Regular cardiac myocyte (primary cell): Measurements from ENCODE around the gene KDM4E. TPM values are rescaled to one million over a fixed set of nuclear protein-coding genes. Genes with fewer than 3 reads are reported as not detected.

Source experiments
- total RNA-seq: library from RNA; depleted of rRNA; stranded (reverse); fragments of >200 nt; gene quantifications from 2 replicates; pipeline ENCODE4 v1.2.3, GENCODE V29; 2014

KDM4E gene
- total RNA-seq, result not detected in 2 replicates

DNA sequence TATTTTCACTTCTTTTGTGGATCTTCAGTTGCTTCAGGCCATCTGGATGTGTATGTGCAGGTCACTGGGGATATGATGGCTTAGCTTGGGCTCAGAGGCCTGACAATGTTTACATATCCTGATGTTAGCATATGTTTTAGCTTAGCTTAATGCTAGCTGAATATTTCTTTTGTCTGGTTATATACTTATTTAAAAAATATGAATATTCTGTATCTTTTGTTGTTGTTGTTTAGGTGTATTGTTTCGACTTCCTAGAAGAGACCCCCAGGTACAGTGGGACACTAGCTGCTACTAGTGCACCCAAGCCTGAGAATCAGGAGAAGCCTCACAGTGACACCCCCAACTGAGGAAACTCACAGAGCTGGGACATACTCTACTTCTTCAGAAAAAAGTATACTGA is at the start of gene KDM4E:
Gene KDM4E, plus strand, starts transcription at position 301 of the 400 bp plus-strand sequence. CDS start 300 bp downstream, outside the sequence.

DNA sequence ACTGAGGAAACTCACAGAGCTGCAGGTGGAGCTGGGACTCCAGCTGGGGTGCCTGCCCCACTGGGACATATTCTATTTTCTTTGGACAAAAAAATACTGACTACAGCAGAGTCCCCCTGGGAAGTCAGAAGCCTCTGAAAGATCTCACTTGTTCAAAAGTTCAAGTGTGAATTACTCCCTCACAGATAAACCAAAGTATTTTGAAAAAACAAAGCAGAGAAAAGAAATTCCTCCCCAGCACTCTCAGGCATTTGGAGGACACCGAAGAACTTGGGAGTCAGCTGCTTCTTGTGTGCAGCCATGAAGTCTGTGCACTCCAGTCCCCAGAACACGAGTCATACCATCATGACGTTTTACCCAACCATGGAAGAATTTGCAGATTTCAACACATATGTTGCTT is 24.1 kb downstream of the KDM4E start, which contains the start of gene KDM4F:
Gene KDM4F, plus strand, starts transcription at position 301 of the 400 bp plus-strand sequence.

DNA sequence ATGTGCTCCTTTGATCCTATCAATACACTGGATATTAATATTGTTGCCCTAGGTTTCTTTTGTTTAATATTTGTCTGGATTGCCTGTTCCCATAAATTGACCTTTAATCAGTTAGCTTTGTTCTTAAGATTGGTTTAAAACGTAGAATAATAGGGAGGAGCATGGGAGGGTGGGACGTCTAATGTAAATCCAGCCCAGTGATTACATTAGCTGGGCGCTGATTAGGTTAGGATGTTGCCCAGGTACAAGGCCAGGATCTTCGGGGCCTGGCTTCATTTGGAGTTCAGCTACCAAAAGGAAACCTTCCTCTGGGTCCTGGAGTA is 41.6 kb downstream of the KDM4E start, which contains the start of gene SRSF8:
Gene SRSF8, plus strand, starts transcription at position 204 of the 323 bp plus-strand sequence. CDS start 308 bp downstream, outside the sequence.

Other genes starting within 250 kb of the KDM4E start
- gene CWC15, start 51.7 kb upstream of the KDM4E start, total RNA-seq, result 38.0 and 43.1 TPM in 2 replicates
- gene KDM4D, start 51.5 kb upstream of the KDM4E start, total RNA-seq, result 0.56 and 0.77 TPM in 2 replicates
- gene KDM4F, start 24.2 kb downstream of the KDM4E start, total RNA-seq, result not detected in 2 replicates
- gene SRSF8, start 41.7 kb downstream of the KDM4E start, total RNA-seq, result 15.2 and 25.3 TPM in 2 replicates
- gene ENDOD1, start 64.6 kb downstream of the KDM4E start, total RNA-seq, result 123 and 162 TPM in 2 replicates
- gene SESN3, start 205.9 kb downstream of the KDM4E start, total RNA-seq, result 12.1 and 19.4 TPM in 2 replicates